Measurements from ENCODE around the gene HNRNPA2B1.
"Not testable (repeated sequence)": the region's sequence is repeated elsewhere in the genome, so short reads cannot be mapped to it uniquely, and the experiment has no call there.

DNA sequence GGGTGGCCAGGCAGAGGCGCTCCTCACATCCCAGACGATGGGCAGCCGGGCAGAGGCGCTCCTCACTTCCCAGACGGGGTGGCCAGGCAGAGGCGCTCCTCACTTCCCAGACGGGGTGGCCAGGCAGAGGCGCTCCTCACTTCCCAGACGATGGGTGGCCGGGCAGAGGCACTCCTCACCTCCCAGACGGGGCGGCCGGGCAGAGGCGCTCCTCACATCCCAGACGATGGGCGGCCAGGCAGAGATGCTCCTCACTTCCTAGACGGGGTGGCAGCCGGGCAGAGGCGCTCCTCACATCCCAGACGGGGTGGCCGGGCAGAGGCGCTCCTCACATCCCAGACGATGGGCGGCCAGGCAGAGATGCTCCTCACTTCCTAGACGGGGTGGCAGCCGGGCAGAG, 23.9 kb downstream of the HNRNPA2B1 start:
- TF ChIP-seq, protein P1, sequence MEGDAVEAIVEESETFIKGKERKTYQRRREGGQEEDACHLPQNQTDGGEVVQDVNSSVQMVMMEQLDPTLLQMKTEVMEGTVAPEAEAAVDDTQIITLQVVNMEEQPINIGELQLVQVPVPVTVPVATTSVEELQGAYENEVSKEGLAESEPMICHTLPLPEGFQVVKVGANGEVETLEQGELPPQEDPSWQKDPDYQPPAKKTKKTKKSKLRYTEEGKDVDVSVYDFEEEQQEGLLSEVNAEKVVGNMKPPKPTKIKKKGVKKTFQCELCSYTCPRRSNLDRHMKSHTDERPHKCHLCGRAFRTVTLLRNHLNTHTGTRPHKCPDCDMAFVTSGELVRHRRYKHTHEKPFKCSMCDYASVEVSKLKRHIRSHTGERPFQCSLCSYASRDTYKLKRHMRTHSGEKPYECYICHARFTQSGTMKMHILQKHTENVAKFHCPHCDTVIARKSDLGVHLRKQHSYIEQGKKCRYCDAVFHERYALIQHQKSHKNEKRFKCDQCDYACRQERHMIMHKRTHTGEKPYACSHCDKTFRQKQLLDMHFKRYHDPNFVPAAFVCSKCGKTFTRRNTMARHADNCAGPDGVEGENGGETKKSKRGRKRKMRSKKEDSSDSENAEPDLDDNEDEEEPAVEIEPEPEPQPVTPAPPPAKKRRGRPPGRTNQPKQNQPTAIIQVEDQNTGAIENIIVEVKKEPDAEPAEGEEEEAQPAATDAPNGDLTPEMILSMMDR (IDR thresholded peaks at IDR 0.05; ENCODE audit: low read depth, low read length, poor library complexity, severe bottlenecking), result not testable (repeated sequence)
- not testable (repeated sequence) for TF ChIP-seq EZH2phosphoT487 (IDR thresholded peaks at IDR 0.05; ENCODE audit: borderline replicate concordance, low read length)

Measured in DOHH2 (cell line).